Activated CD8-positive, alpha-beta T cell treated with anti-CD3 and anti-CD28 coated beads for 36 hours (primary cell): ENCODE results near the gene SYT8. TPM values are rescaled to one million over a fixed set of nuclear protein-coding genes. Genes with fewer than 3 reads are reported as not detected.

Experiments
- ATAC-seq: fragments of 200-7000 bp; cut with Tn5 transposase; one replicate; pipeline ENCODE4 v1.10.0; 2021; ENCODE audit warnings: mild to moderate bottlenecking, moderate library complexity
- CTCF ChIA-PET: fragments of 350-600 bp; sonication (Branson Sonifier 250); formaldehyde crosslinking; loops from one replicate; lab custom pipeline; 2021; ENCODE audit warnings: antibody characterized with exemption; lab: Charles Lee
- POLR2A ChIA-PET: fragments of 350-600 bp; sonication (Branson Sonifier 250); formaldehyde crosslinking; loops from one replicate; lab custom pipeline; 2021; ENCODE audit warnings: antibody characterized with exemption; lab: Charles Lee
- DNase-seq: peaks from one replicate; pipeline ENCODE4 v3.0.0-alpha.2; 2020
- H3K27ac Mint-ChIP-seq: one replicate; pipeline ENCODE4 v1.8.0; 2021; ENCODE audit warnings: mild to moderate bottlenecking, mixed read lengths
- H3K27me3 Mint-ChIP-seq: one replicate; pipeline ENCODE4 v1.8.0; 2021; ENCODE audit warnings: mixed read lengths
- H3K36me3 Mint-ChIP-seq: one replicate; pipeline ENCODE4 v1.8.0; 2021; ENCODE audit warnings: low read depth, mixed read lengths
- H3K4me1 Mint-ChIP-seq: one replicate; pipeline ENCODE4 v1.8.0; 2021; ENCODE audit warnings: low read depth, mixed read lengths
- H3K4me3 Mint-ChIP-seq: one replicate; pipeline ENCODE4 v1.8.0; 2021; ENCODE audit warnings: mild to moderate bottlenecking, moderate library complexity, mixed read lengths
- H3K9me3 Mint-ChIP-seq: one replicate; pipeline ENCODE4 v1.8.0; 2021; ENCODE audit warnings: mixed read lengths
- intact Hi-C: fragments of 100-400 bp; cut with micrococcal nuclease; formaldehyde crosslinking; loops from one replicate; pipeline ENCODE4 v1.10.0; 2022
- total RNA-seq, 2 experiments: library from RNA; stranded (reverse); gene quantifications; one replicate each; pipeline ENCODE4 v1.2.3, GENCODE V29; 2021
- TF ChIP-seq, protein P1 (sequence below): fragments of 200-600 bp; IDR thresholded peaks from one replicate; pipeline ENCODE4 v1.8.0; 2022; ENCODE audit warnings: antibody characterized with exemption, mild to moderate bottlenecking

Gene SYT8
- total RNA-seq, 2 experiments from 2014 or later = not detected

GRCh38 chr11:1854132-1854948, 19.6 kb downstream of the SYT8 start:
- intact Hi-C loops = no loop called here
- Mint-ChIP-seq H3K27ac (peak overlapping the region; percentile 95), H3K4me3 (peak overlapping the region; percentile 86), H3K36me3 (peaks cover 13% of the 10 kb centered on the region), H3K4me1 (peaks cover 48% of the 10 kb centered on the region), H3K9me3 (no peaks in the 10 kb centered on the region), H3K27me3 (no peaks in the 10 kb centered on the region)
- DNase-seq (peak; percentile 63), ATAC-seq (peak; percentile 12)
- ChIA-PET POLR2A (interaction anchor here (0.6 to 7.5 kb wide), 10 partner anchors 8 to 245 kb away, joined by 3 to 81 read pairs (median 6); partner anchors contain the start of genes PRR33 and TNNT3), CTCF (interaction anchor here (0.6 to 5.2 kb wide), 10 partner anchors 15 to 297 kb away, joined by 3 to 32 read pairs (median 4); no protein-coding TSS in a partner anchor)
- TF ChIP-seq, protein P1, sequence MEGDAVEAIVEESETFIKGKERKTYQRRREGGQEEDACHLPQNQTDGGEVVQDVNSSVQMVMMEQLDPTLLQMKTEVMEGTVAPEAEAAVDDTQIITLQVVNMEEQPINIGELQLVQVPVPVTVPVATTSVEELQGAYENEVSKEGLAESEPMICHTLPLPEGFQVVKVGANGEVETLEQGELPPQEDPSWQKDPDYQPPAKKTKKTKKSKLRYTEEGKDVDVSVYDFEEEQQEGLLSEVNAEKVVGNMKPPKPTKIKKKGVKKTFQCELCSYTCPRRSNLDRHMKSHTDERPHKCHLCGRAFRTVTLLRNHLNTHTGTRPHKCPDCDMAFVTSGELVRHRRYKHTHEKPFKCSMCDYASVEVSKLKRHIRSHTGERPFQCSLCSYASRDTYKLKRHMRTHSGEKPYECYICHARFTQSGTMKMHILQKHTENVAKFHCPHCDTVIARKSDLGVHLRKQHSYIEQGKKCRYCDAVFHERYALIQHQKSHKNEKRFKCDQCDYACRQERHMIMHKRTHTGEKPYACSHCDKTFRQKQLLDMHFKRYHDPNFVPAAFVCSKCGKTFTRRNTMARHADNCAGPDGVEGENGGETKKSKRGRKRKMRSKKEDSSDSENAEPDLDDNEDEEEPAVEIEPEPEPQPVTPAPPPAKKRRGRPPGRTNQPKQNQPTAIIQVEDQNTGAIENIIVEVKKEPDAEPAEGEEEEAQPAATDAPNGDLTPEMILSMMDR = no peak

DNA sequence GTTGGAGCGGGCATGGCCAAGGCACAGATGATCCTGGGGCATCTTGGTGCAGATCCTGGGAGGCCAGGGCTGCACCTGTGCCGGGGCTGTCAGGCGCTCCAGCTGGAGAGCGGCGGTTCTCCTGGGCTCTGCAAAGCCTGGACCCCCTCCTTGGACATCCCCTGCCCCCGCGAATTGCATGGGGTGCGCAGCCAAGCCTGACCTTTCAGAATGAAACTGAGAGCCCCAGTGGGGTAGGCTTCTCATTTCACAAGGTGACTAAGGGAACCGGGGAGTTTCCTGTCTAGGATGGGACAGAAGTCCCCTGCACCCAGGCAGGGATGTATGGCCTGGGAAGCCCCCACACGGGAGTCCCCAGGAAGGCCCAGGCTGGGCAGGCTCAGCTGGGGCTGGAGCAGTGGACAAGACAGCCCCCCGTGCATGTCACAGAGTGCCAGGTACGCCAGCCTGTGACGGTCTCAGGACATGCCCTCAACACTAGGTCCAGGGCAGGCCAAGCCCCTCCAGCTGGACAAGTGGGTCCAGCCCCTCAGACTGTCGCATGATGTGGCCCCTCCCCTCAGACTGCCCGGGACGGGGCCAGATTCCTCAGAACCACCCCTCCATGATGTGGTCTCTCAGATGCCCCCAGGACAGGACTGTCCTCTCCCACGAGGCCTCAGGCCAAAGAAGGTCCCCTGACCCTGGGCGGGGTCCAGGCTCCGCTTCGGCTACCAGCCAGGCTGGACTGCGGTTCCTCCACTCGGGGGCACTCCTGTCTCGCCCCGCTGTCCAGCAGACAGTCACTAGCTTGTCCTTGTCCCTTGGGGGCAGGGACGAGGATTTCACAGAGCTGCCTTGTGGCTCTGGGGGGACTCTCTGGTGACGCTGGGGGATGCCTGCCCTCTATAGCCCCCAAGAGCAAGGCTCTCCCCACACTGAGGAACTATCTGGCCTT, 20.4 kb downstream of the SYT8 start:
- CTCF ChIA-PET = interaction anchor here (0.9 to 2.2 kb wide), 7 partner anchors 14 to 161 kb away, joined by 3 to 8 read pairs (median 3); no protein-coding TSS in a partner anchor
- peak; percentile 83 for DNase-seq

DNA sequence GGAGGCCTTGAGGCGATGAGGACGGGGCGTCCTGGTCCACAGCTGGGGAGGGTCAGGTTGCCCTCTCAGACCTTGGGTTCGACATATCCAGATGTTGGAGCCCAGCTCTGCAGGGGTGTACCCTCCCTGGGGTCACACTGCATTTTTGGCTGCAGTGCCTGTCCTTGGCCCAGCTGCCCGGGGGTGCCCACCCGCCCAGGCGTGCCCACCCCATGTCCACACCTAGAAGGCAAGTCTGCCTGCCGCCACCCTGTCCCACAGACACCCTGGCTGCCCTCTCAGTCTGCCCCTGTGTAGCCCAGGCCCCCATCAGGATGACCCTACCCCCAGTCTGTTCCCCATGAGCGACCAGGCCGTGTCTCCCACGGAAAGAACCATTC, 21.1 kb downstream of the SYT8 start:
- Mint-ChIP-seq H3K4me1 (peaks cover 34% of the 10 kb centered on the region), H3K36me3 (peaks cover 13% of the 10 kb centered on the region), H3K27me3 (no peaks in the 10 kb centered on the region), H3K9me3 (no peaks in the 10 kb centered on the region), H3K27ac (peak overlapping the region; percentile 62), H3K4me3 (peak overlapping the region; percentile 24)
- ChIA-PET POLR2A (interaction anchor here (0.8 to 7.5 kb wide), 4 partner anchors 10 to 57 kb away, joined by 3 to 81 read pairs (median 12); partner anchors contain the start of gene PRR33), CTCF (interaction anchor here (0.9 to 2.2 kb wide), 5 partner anchors 14 to 66 kb away, joined by 3 to 8 read pairs (median 4); no protein-coding TSS in a partner anchor)
- TF ChIP-seq, protein P1 = no peak
- DNase-seq (no peak), ATAC-seq (no peak)
- intact Hi-C loops = no loop called here

More for the DNA sequence above, 20.4 kb downstream of the SYT8 start:
- peak; percentile 43 for ATAC-seq
- Mint-ChIP-seq H3K4me1 (peaks cover 41% of the 10 kb centered on the region), H3K4me3 (peak overlapping the region; percentile 86), H3K27ac (peak overlapping the region; percentile 75), H3K36me3 (peaks cover 13% of the 10 kb centered on the region), H3K27me3 (no peaks in the 10 kb centered on the region), H3K9me3 (no peaks in the 10 kb centered on the region)
- intact Hi-C loops = no loop called here
- POLR2A ChIA-PET = interaction anchor here (0.8 to 7.5 kb wide), 7 partner anchors 9 to 93 kb away, joined by 3 to 81 read pairs (median 4); partner anchors contain the start of genes PRR33 and TNNT3
- TF ChIP-seq, protein P1 = no peak

GRCh38 chr11:1856306-1857005, 21.7 kb downstream of the SYT8 start:
- peak overlapping the region; percentile 24 for H3K4me3 Mint-ChIP-seq
- peaks cover 29% of the 10 kb centered on the region for H3K4me1 Mint-ChIP-seq
- peak overlapping the region; percentile 62 for H3K27ac Mint-ChIP-seq
- intact Hi-C loops = no loop called here
- ChIA-PET CTCF (interaction anchor here (1.4 to 2.2 kb wide), 5 partner anchors 13 to 162 kb away, joined by 3 to 8 read pairs (median 5); no protein-coding TSS in a partner anchor), POLR2A (interaction anchor here (0.8 to 7.5 kb wide), 4 partner anchors 10 to 57 kb away, joined by 3 to 81 read pairs (median 12); partner anchors contain the start of gene PRR33)
- no peak for DNase-seq
- peaks cover 13% of the 10 kb centered on the region for H3K36me3 Mint-ChIP-seq
- TF ChIP-seq, protein P1 = no peak
- no peaks in the 10 kb centered on the region for H3K27me3 Mint-ChIP-seq
- no peak for ATAC-seq
- H3K9me3 Mint-ChIP-seq = no peaks in the 10 kb centered on the region
